HepG2 (cell line): ENCODE data around the gene SPSB2. TPM values are rescaled to one million over a fixed set of nuclear protein-coding genes. Genes with fewer than 3 reads are reported as not detected.

Experiments
- ARID4A ChIP-seq: sonication (generic); formaldehyde crosslinking; IDR thresholded peaks from 2 replicates; pipeline ENCODE4 v1.5.0; 2020; ENCODE audit warnings: mild to moderate bottlenecking, missing genetic modification reagents, borderline replicate concordance
- ARNT2 ChIP-seq: sonication (generic); formaldehyde crosslinking; IDR thresholded peaks from 2 replicates; pipeline ENCODE4 v1.8.0; 2022; ENCODE audit warnings: mild to moderate bottlenecking, low read depth, missing genetic modification reagents, moderate library complexity
- ATF5 ChIP-seq: sonication (generic); formaldehyde crosslinking; IDR thresholded peaks from 2 replicates; pipeline ENCODE4 v1.4.0; 2020; ENCODE audit warnings: mild to moderate bottlenecking, low read depth, missing genetic modification reagents
- GABPA ChIP-seq, 2 experiments: IDR thresholded peaks; 2 replicates each; pipeline ENCODE4 v1.6.1; 2011 to 2016; ENCODE audit warnings: low read depth in 2 of 2, low read length in 1 of 2, missing biosample characterization in 1 of 2, missing genetic modification characterization in 1 of 2
- KDM5A ChIP-seq: fragments of 200-600 bp; sonication (generic); IDR thresholded peaks from 2 replicates; pipeline ENCODE4 v1.7.0; 2018; ENCODE audit warnings: antibody characterized with exemption, mild to moderate bottlenecking, low read length, borderline replicate concordance
- KLF9 ChIP-seq: IDR thresholded peaks from 2 replicates; pipeline ENCODE4 v1.6.1; 2016; ENCODE audit warnings: low read depth
- RBM39 ChIP-seq: fragments of 200-400 bp; formaldehyde crosslinking; IDR thresholded peaks from one replicate; pipeline ENCODE4 v1.6.1; 2018; ENCODE audit warnings: antibody characterized with exemption, mild to moderate bottlenecking, low read depth, low read length; ENCODE audit not compliant: poor library complexity, severe bottlenecking
- SETDB1 ChIP-seq: sonication (generic); formaldehyde crosslinking; IDR thresholded peaks from 2 replicates; pipeline ENCODE4 v1.5.1; 2020; ENCODE audit warnings: missing genetic modification reagents, mild to moderate bottlenecking, borderline replicate concordance
- SNRNP70 ChIP-seq: fragments of 200-400 bp; formaldehyde crosslinking; IDR thresholded peaks from 2 replicates; pipeline ENCODE4 v1.6.1; 2017; ENCODE audit warnings: mild to moderate bottlenecking, low read depth, low read length, moderate library complexity
- SRF ChIP-seq: IDR thresholded peaks from 2 replicates; pipeline ENCODE4 v1.6.1; 2011; ENCODE audit warnings: mild to moderate bottlenecking, low read depth, low read length, moderate library complexity
- ZBTB3 ChIP-seq: sonication (generic); formaldehyde crosslinking; IDR thresholded peaks from 2 replicates; pipeline ENCODE4 v1.4.0; 2020; ENCODE audit warnings: low read depth, mild to moderate bottlenecking, moderate library complexity, missing genetic modification reagents, borderline replicate concordance
- ZEB1 ChIP-seq: IDR thresholded peaks from 2 replicates; pipeline ENCODE4 v1.6.1; 2012; ENCODE audit warnings: mild to moderate bottlenecking, low read depth, inconsistent platforms; ENCODE audit not compliant: insufficient replicate concordance
- ZNF720 ChIP-seq: sonication (generic); formaldehyde crosslinking; IDR thresholded peaks from 2 replicates; pipeline ENCODE4 v1.4.0; 2020; ENCODE audit warnings: missing genetic modification reagents
- ZSCAN29 ChIP-seq: sonication (generic); formaldehyde crosslinking; conservative IDR thresholded peaks from 2 replicates; pipeline ENCODE4 v1.4.0; 2020; ENCODE audit warnings: mild to moderate bottlenecking, missing genetic modification reagents
- polyA plus RNA-seq, 8 experiments: library from polyadenylated mRNA; depleted of rRNA in 3 of 8; stranded (reverse) in 7 of 8; unstranded in 1 of 8; fragments of >200 nt; fragmentation: Illumina TruSeq in 4 of 8; extraction: Trizol in 4 of 8; gene quantifications; 2 replicates each; pipeline versions ENCODE4 v1.2.1 to v1.2.3, GENCODE V29; 2011 to 2016; ENCODE audit warnings: low read depth in 4 of 8, missing spikeins in 1 of 8, mixed read lengths in 1 of 8; ENCODE audit not compliant: insufficient read depth in 1 of 8
- total RNA-seq, 5 experiments: library from RNA; depleted of rRNA; stranded (reverse); fragments of >200 nt; fragmentation: Illumina TruSeq; extraction: Trizol; gene quantifications; 2 replicates each; pipeline ENCODE4 v1.2.3, GENCODE V29; 2016; ENCODE audit warnings: low read depth in 1 of 5
- TF ChIP-seq, protein P1 (sequence below): IDR thresholded peaks from 2 replicates; pipeline ENCODE4 v1.6.1; 2016; ENCODE audit warnings: low read depth, missing genetic modification reagents, missing compliant biosample characterization
- TF ChIP-seq, protein P2 (sequence below): sonication (generic); formaldehyde crosslinking; IDR thresholded peaks from 2 replicates; pipeline ENCODE4 v1.8.0; 2022; ENCODE audit warnings: missing genetic modification reagents, low read depth, mild to moderate bottlenecking, borderline replicate concordance

SPSB2 gene
- total and polyA plus RNA-seq, 2 of the 13 experiments (the other 11 are each of a cell fraction or from before 2014, with no cell fraction given): 2.0 to 6.2 TPM

- peak; percentile 90; the same call in 1 of the 2 replicates for TF ChIP-seq ARID4A (CRISPR knock-in tag)
- no peak for TF ChIP-seq ZNF720 (CRISPR knock-in tag)
- TF ChIP-seq ZBTB3 (CRISPR knock-in tag): peak; percentile 52; the same call in 1 of the 2 replicates
- no peak for TF ChIP-seq SNRNP70
- TF ChIP-seq ZSCAN29 (CRISPR knock-in tag): peak; percentile 63; the same call in 1 of the 2 replicates
- no peak for TF ChIP-seq SRF
- no peak for TF ChIP-seq RBM39
- TF ChIP-seq GABPA (IDR thresholded peaks at IDR 0.05; ENCODE audit: low read depth, low read length): no peak
- no peak for TF ChIP-seq GABPA (CRISPR knock-in tag; IDR thresholded peaks at IDR 0.05; ENCODE audit: low read depth)
- TF ChIP-seq ARNT2: peak; percentile 93
- TF ChIP-seq, protein P1, sequence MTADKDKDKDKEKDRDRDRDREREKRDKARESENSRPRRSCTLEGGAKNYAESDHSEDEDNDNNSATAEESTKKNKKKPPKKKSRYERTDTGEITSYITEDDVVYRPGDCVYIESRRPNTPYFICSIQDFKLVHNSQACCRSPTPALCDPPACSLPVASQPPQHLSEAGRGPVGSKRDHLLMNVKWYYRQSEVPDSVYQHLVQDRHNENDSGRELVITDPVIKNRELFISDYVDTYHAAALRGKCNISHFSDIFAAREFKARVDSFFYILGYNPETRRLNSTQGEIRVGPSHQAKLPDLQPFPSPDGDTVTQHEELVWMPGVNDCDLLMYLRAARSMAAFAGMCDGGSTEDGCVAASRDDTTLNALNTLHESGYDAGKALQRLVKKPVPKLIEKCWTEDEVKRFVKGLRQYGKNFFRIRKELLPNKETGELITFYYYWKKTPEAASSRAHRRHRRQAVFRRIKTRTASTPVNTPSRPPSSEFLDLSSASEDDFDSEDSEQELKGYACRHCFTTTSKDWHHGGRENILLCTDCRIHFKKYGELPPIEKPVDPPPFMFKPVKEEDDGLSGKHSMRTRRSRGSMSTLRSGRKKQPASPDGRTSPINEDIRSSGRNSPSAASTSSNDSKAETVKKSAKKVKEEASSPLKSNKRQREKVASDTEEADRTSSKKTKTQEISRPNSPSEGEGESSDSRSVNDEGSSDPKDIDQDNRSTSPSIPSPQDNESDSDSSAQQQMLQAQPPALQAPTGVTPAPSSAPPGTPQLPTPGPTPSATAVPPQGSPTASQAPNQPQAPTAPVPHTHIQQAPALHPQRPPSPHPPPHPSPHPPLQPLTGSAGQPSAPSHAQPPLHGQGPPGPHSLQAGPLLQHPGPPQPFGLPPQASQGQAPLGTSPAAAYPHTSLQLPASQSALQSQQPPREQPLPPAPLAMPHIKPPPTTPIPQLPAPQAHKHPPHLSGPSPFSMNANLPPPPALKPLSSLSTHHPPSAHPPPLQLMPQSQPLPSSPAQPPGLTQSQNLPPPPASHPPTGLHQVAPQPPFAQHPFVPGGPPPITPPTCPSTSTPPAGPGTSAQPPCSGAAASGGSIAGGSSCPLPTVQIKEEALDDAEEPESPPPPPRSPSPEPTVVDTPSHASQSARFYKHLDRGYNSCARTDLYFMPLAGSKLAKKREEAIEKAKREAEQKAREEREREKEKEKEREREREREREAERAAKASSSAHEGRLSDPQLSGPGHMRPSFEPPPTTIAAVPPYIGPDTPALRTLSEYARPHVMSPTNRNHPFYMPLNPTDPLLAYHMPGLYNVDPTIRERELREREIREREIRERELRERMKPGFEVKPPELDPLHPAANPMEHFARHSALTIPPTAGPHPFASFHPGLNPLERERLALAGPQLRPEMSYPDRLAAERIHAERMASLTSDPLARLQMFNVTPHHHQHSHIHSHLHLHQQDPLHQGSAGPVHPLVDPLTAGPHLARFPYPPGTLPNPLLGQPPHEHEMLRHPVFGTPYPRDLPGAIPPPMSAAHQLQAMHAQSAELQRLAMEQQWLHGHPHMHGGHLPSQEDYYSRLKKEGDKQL: peak; percentile 39; the same call in 1 of the 2 replicates
- TF ChIP-seq KLF9 (CRISPR knock-in tag): peak; percentile 72; the same call in 1 of the 2 replicates
- peak; percentile 23; the same call in 1 of the 2 replicates for TF ChIP-seq ATF5 (CRISPR knock-in tag)
- no peak for TF ChIP-seq SETDB1 (CRISPR knock-in tag)
- no peak; the same call in 1 of the 2 replicates for TF ChIP-seq KDM5A
- TF ChIP-seq ZEB1: peak; percentile 58
- TF ChIP-seq, protein P2, sequence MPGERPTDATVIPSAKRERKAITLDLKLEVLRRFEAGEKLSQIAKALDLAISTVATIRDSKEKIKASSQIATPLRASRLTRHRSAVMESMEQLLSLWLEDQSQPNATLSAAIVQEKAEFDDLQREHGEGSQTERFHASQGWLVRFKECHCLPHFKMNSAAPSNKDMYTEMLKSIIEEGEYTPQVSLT (CRISPR knock-in tag): no peak
Measured at GRCh38 chr12:6890789-6891645, 17.9 kb upstream of the SPSB2 start (continued).
